Measurements from ENCODE around the gene SLC26A11.

DNA sequence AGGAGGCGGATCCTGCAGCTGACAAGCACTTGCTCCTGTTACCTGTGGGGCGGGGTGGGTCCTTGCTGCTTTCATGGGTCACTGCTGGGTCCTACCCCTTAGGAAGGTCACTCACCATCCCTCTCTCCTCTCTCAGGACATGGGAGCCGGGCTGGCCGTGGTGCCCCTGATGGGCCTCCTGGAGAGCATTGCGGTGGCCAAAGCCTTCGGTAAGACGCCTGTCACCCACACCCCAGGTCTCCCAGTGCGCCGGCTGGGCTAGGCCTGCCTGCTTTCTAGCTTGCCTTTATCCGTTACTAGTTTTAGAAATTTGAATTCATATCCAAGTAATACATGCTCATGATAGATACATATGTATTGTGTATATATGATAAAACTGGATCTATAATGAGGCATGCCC is 17.2 kb downstream of the SLC26A11 start:
- TF ChIP-seq CTCF (IDR thresholded peaks at IDR 0.05; ENCODE audit: insufficient read depth, low read length) (no peak), GABPA (IDR thresholded peaks at IDR 0.05; ENCODE audit: low read depth) (no peak), REST (IDR thresholded peaks at IDR 0.05; ENCODE audit: insufficient replicate concordance, low read depth) (no peak), POLR2AphosphoS5 (IDR thresholded peaks at IDR 0.05; ENCODE audit: low read depth) (no peak), SPI1 (IDR thresholded peaks at IDR 0.05; ENCODE audit: borderline replicate concordance, low read depth) (no peak)
